RPMI8226 (cell line): Measurements from ENCODE around the gene ALCAM.
"Not testable (repeated sequence)": the region's sequence is repeated elsewhere in the genome, so short reads cannot be mapped to it uniquely, and the experiment has no call there.

Experiments
- DNase-seq: peaks from one replicate; pipeline ENCODE4 v3.0.0-alpha.2; 2015

The ALCAM gene

DNA sequence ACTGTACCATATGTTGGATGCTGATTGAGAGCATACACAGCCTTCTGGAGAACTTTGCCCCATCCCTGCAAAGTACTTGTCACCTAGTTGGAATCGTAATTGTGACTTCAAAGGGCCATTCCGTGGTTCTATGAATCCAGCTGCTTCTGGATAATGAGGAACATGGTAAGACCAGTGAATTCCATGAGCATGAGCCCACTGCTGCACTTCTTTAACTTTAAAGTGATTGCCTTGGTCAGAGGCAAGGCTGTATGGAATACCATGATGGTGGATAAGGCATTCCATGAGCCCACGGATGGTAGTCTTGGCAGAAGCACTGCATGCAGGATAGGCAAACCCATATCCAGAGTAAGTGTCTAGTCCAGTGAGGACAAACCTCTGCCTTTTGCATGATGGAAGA lies 235.6 kb downstream of the ALCAM start:
- not testable (repeated sequence) for DNase-seq

DNA sequence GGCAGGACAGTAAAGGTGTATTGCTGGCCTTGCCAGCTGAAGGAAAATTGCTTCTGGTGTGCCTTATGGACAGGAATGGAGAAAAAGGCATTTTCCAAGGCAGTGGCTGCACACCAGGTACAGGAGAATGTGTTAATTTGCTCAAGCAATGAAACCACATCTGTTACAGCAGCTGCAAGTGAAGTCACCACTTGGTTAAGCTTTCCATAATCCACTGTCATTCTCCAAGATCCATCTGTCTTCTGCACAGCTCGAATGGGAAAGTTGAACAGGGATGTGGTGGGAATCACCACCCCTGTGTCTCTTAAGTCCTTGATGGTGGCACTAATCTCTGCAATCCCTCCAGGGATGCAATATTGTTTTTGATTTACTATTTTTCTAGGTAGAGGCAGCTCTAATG lies 236.8 kb downstream of the ALCAM start:
- not testable (repeated sequence) for DNase-seq

DNA sequence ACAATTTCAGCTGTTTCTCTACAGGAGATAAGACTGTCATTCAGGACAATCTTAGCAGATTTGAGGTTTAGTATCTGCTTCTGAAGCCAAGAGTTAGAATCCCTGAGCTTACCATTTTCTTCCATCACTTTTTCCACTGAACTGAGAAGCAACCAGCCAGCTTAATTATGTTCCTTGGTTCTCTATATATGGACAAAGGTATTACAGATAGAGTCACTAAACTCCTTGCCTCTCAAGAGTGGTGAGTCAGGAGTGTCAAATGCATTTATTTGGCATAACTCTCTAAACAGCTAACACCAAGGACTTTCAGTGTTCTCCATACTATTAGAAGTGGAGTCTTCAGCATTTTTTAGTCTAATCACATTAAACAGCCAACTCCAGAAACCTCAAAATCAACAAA lies 239.3 kb downstream of the ALCAM start:
- no peak for DNase-seq

DNA sequence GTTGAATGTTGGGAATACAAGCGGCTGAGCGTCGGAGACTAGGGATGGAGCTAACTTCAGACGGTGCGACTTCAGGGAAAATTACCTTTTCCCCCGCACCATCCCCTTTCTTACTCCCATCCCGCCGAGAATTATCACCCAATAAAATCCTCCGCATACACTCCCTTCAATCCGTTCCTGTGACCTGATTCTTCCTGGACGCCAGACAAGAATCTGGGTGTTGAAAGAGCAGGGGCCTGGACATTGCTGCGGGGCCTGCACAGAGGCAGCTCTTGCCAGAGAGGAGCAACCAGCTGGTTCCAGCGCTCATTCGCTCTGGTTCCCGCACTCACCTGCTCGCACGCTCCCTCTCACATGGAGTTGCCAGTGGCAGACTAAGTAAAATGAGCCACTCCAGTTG lies 241.9 kb downstream of the ALCAM start:
- DNase-seq = no peak

DNA sequence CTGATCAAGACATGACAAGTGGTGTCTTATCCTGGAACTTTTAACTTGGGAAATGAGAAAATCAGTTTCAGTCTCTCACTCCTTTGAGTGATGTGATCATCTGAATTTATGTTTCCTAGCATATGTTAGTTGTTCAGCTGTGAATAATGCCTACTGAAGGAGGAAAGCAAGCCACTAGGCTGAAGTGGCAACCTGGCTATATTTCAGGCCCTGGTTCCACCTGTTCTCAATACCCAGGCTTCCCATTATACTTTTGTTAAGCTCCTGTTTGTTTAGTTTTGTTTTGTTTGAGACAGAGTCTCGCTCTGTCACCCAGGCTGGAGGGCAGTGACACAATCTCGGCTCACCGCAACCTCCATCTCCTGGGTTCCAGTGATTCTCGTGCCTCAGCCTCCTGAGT lies 243.8 kb downstream of the ALCAM start:
- no peak for DNase-seq

DNA sequence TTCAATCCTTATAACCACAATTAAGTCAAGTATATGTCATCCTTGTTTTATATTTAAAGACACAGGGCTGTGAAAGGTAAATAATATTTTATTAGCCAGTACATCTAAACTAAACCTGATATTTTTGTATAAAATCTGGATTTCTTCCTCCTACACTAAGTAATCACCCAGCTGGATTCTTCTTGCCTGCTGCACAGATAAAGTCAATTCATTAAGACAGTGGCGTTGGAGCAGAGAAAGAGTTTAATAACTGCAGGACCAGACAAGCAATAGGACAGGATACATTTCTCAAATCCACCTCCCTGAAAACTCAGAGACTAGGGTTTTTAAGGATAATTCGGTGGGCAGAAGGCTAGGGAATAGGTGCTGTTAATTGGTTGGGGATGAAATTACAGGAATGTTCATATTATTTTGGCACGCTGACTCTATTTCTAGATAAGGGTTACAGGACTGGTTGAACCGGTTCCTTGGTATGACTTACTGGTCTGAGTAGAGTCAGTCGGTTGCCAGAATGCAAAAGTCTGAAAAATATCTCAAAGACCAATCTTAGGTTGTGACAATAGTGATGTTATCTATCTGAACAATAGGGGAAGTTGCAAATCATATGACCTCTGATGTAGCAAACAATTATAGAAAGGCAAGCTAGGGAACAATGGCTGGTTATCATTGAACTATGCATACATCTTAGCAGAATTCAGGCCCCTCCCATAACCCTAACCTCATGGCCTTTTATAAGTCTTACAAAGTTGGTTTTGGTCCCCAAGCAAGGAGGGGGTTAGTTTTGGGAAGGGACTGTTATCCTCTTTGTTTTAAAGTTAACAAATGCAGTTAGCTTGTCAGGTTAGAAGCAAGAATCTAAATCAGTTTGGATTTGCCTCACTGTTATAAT lies 244.8 kb downstream of the ALCAM start:
- no peak for DNase-seq

DNA sequence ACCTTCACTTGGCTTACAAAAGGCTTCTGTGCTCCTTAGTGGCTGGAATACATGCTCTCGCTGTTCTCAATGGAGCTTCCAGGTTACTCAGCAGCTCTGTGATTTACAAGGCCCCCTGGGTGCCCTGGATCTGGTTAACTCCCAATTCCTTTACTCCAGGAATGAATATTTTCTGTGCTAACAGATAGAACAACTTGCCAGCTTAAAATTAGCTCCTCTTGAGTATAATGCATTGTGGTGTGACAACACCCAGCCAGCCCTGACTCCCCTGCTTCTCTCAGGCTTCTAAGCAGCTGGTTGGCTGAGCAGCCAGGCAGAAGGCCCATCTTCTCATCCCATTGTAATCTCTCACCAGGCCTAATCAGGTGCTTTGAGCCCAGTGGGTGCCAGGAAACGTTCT lies 246.4 kb downstream of the ALCAM start:
- DNase-seq = no peak

DNA sequence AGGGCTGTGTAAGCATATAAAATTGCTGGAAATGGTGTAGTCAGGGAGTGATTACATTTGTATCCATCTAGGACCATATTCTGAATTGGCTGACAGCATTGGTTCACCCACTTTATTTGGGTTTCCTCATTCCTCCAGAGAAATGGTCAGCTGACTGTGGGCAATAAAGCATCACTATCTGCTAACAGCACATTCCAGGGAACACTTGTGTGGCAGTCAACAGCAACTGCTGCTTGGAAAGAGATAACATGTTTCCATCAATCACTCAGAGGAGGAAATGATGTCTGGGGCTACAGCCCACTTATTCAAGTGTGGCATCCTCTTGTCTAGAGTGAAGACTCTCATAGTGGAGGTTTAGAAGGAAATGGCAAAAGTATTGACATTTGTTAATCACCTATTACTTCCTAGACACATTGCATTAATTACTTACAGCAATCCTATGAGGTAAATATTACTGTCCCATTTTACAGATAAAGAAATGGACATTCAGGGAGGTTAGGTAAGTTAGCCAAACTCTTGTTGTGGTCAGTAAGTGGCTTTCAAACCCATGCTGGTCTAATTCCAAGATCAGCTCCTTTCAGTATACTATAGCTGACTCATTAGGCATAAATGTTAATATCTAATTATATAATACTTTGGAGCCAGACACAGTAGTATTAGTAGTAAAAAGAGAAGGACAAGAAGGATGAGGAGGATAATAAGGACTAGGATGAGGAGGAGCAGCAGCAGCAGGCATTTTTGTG lies 247.8 kb downstream of the ALCAM start:
- DNase-seq = no peak

DNA sequence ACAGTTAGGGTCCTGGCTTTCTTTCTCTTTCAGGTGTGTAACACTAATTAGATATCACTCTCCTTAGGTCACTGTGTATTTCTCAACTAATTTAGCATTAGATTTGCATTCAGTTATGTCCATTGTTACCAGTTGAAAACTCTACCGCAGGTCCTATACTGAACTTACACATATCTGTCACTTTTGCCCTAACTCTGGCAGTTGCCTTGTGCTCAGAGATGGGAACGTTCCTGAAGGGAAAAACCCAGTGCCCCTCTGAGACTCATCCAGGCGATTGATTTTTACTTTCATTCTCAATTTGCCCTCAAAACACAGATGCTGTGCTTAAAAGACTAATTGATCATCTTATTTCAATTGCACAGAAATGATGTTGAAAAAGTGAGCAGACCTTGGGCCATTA lies 249.1 kb downstream of the ALCAM start:
- DNase-seq = no peak

DNA sequence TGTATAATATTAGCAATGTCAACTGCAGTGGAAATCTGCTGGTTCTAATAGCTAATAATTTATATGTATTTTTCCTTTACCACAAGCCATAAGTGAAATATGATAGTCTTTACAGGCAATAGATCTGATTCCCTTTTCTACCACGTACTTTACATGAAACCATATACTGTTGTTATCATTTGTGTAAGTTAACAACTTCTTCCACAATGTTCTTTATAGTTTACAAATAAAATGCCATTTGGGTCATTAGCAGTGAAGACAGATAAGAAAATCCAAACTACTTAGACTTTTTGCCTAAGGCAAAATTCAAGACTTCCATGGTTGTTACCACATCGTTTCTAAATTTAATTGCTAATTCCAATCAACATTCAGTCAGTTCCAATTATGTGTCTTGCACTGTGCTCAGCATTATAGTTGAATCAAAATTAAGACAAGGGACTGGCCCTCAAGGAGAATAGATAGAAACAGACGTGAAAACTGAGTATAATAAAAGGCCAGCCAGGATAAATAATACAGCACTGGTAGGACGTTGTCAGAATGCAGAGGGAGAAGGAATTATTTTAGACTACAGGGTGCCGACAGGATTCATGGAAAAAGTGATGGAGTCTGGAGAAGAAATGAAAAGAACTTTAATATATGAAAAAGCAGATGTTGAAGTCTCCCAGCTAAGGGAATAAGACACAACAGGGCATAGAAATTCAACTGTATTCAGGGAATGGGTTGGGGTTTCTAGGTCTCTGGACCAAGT lies 249.8 kb downstream of the ALCAM start:
- DNase-seq = no peak

DNA sequence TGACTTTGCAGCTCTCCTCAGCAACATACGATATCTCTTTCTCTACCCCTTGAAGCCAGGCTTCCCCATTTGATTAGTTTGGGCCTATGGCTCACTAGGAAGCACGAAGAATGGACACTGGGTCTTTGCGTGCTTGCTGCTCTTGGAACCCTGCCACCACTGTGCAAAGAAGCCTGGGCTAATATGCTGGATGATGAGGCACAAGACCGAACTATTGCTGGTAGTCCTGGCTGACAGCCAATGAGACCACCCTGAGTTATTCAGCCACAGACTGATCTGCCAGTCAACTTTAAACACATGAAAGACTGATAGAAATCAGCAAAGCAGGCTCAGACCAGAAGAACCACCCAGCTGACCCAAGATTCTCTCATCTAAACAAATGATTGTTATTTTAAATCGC lies 251.8 kb downstream of the ALCAM start:
- DNase-seq = no peak

DNA sequence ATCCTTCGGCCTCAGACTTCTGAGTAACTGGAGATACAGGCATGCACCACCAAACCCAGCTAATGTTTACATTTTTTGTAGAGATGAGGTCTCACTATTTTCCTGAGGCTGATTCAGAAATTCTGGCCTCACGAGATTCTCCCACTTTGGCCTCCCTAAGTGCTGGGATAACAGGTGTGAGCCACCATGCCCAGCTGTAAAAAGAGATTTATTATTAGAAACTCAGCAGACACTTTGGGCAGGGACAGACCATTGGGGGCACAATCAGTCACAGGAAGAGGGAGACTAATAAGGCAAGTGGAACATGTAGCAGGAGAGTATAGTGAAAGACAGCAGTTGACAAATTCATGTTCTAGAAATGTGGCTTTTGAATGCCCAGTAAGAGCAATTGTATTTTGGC lies 252.9 kb downstream of the ALCAM start:
- DNase-seq = no peak

DNA sequence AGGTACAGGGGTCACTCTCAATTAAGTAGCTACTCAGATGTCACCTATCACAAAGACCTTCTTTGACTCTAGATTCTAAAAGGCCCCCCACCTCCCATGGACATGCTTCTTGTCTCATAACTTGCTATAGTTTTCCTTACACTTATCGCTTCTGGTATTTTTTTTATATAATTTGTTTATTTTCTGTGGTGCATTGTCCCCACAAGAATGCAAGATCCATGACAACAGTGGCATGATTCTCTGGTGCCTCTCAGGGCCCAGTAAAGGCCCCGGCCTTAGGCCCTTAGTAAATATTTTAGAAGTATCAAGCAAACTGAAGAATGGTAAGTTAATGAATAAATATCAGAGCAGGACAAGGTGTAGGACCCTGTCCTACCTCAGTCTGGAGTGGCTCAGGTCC lies 253.5 kb downstream of the ALCAM start:
- no peak for DNase-seq

DNA sequence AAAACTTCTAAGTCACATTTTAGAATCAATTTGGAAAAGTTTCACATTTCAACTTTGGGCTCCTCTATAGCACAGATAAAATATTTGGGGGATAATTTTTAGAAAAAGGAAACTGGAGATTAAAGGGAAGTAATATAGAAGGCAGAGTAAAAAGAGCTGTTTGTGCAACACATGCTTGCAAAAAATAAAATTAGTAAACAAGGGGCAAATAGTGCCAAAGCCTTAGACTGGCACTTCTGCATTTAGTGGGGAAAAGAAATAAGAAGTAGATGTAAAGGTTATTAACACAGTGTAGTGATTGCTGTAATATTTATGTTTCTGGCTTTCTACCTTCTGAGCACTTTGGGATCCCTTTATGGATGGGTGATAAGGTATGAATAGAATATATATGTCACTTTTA lies 255.5 kb downstream of the ALCAM start:
- DNase-seq = no peak
